Left ventricle myocardium inferior (tissue), 1 donor: ENCODE measurements around the gene TPI1. TPM values are rescaled to one million over a fixed set of nuclear protein-coding genes. Genes with fewer than 3 reads are reported as not detected.
"Not testable (repeated sequence)": the region's sequence is repeated elsewhere in the genome, so short reads cannot be mapped to it uniquely, and the experiment has no call there.

ENCODE experiments used
- DNase-seq: peaks from one replicate; pipeline ENCODE4 v3.0.0-alpha.2; 2020
- H3K27ac ChIP-seq: fragments of 200-600 bp; replicated peaks from 2 replicates; pipeline ENCODE4 v1.8.0; 2021
- H3K27me3 ChIP-seq: fragments of 200-600 bp; 2 replicates; pipeline ENCODE4 v1.8.0; 2021; ENCODE audit warnings: low read depth
- H3K36me3 ChIP-seq: fragments of 200-600 bp; 2 replicates; pipeline ENCODE4 v1.8.0; 2021
- H3K4me1 ChIP-seq: fragments of 200-600 bp; 2 replicates; pipeline ENCODE4 v1.8.0; 2021
- H3K4me3 ChIP-seq: fragments of 200-600 bp; 2 replicates; pipeline ENCODE4 v1.8.0; 2021; ENCODE audit warnings: mild to moderate bottlenecking, moderate library complexity
- H3K9me3 ChIP-seq: fragments of 200-600 bp; replicated peaks from 2 replicates; pipeline ENCODE4 v1.8.0; 2021
- intact Hi-C: fragments of 100-400 bp; cut with micrococcal nuclease; formaldehyde crosslinking; loops from one replicate; pipeline ENCODE4 v1.11.0; 2022
- total RNA-seq: library from RNA; stranded (reverse); fragmentation: NEBNext Ultra II Directional; extraction: Animal tissue kit (Norgen Biotek cat#: 25700); gene quantifications from one replicate; pipeline ENCODE4 v1.2.1, GENCODE V29; 2021
- TF ChIP-seq, protein P1 (sequence below): fragments of 200-600 bp; IDR thresholded peaks from 2 replicates; pipeline ENCODE4 v1.8.0; 2021; ENCODE audit warnings: antibody characterized with exemption, mild to moderate bottlenecking, borderline replicate concordance
- donor health status: DM: no; HTN: yes; CAD: no; lungs with severe emphysema.

TPI1 gene
- total RNA-seq, 1 donor from 2014 or later, result 753 TPM

DNA sequence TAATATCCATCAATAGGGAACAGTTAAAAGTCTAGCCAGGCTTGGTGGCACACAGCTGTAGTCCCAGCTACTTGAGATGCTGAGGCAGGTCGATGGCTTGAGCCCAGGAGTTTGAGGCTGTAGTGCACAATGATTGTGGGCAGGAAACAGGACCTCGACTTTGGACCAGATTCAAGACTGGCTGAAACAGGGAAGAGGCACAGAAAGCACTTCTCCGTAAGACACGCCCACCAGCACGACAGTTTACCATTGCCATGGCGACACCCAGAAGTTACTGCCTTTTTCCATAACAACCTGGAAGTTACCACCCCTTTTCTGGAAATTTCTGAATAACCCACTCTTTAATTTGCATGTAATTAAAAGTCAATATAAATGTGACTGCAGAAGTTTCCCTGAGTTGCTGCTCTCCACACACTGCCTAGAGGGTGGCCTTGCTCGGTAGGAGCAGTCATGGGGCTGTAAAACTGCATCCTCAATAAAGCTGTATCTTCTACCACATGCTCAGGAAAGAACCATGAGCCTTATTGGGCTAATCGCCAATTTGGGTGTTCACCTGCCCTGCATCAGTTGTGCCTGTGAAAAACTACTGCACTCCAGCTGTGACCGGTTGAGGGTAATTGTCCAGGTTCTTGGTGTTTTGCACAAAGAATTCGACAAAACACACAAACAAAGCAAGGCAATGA is 32.6 kb downstream of the TPI1 start:
- H3K4me1 ChIP-seq, result peaks cover 9% of the 10 kb centered on the region
- intact Hi-C loops, result no loop called here
- H3K36me3 ChIP-seq, result no peaks in the 10 kb centered on the region
- peak; percentile 58 for DNase-seq
- H3K27ac ChIP-seq, result no peak overlapping the region
- no peak overlapping the region for H3K4me3 ChIP-seq
- H3K9me3 ChIP-seq, result no peaks in the 10 kb centered on the region
- TF ChIP-seq, protein P1, sequence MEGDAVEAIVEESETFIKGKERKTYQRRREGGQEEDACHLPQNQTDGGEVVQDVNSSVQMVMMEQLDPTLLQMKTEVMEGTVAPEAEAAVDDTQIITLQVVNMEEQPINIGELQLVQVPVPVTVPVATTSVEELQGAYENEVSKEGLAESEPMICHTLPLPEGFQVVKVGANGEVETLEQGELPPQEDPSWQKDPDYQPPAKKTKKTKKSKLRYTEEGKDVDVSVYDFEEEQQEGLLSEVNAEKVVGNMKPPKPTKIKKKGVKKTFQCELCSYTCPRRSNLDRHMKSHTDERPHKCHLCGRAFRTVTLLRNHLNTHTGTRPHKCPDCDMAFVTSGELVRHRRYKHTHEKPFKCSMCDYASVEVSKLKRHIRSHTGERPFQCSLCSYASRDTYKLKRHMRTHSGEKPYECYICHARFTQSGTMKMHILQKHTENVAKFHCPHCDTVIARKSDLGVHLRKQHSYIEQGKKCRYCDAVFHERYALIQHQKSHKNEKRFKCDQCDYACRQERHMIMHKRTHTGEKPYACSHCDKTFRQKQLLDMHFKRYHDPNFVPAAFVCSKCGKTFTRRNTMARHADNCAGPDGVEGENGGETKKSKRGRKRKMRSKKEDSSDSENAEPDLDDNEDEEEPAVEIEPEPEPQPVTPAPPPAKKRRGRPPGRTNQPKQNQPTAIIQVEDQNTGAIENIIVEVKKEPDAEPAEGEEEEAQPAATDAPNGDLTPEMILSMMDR, result no peak
- H3K27me3 ChIP-seq, result no peaks in the 10 kb centered on the region

DNA sequence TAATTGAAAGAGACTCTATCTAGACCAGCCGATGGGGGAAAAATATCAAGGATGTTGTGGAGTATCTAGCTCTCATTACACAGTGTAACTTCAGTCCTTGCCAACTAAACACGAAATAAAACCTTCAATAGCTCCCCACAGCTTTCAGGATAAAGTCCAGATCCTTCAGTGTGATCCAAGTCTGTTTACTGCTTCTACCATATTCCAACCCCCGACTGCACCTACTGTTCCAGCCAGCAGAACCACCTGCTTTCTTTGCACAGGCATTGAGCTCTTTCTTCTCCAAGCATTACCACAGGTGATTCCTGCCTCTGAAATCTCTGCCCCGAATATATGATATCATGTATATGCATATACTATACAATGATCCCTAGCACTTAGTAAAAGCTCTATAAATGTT is 35.1 kb downstream of the TPI1 start:
- Histone ChIP-seq H3K4me1 (peaks cover 14% of the 10 kb centered on the region), H3K4me3 (no peak overlapping the region), H3K27ac (no peak overlapping the region), H3K36me3 (no peaks in the 10 kb centered on the region), H3K9me3 (no peaks in the 10 kb centered on the region), H3K27me3 (no peaks in the 10 kb centered on the region)
- intact Hi-C loops, result no loop called here
- TF ChIP-seq, protein P1, result no peak
- no peak for DNase-seq

DNA sequence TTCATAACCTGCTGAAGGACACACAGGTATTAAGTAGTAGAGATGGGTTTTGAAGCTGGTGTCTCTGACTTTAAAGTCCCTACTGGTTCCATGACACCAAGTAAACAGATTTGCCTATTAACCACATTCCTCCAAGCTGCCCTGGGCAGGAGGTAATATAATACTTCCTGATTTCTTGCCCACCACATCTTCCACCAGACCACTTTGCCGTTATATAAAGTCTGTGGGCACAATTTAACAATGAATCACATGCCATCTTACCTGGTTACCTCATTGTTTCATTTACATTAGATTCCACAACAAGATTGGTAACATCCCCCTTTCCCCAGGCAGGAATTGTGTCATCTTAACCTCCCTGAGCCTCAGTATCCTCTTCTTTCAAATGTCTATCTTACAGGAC is 36.4 kb downstream of the TPI1 start:
- Histone ChIP-seq H3K9me3 (no peaks in the 10 kb centered on the region), H3K27ac (no peak overlapping the region), H3K36me3 (no peaks in the 10 kb centered on the region), H3K4me1 (peaks cover 14% of the 10 kb centered on the region), H3K27me3 (no peaks in the 10 kb centered on the region), H3K4me3 (no peak overlapping the region)
- intact Hi-C loops, result no loop called here
- TF ChIP-seq, protein P1, result no peak
- DNase-seq, result no peak

DNA sequence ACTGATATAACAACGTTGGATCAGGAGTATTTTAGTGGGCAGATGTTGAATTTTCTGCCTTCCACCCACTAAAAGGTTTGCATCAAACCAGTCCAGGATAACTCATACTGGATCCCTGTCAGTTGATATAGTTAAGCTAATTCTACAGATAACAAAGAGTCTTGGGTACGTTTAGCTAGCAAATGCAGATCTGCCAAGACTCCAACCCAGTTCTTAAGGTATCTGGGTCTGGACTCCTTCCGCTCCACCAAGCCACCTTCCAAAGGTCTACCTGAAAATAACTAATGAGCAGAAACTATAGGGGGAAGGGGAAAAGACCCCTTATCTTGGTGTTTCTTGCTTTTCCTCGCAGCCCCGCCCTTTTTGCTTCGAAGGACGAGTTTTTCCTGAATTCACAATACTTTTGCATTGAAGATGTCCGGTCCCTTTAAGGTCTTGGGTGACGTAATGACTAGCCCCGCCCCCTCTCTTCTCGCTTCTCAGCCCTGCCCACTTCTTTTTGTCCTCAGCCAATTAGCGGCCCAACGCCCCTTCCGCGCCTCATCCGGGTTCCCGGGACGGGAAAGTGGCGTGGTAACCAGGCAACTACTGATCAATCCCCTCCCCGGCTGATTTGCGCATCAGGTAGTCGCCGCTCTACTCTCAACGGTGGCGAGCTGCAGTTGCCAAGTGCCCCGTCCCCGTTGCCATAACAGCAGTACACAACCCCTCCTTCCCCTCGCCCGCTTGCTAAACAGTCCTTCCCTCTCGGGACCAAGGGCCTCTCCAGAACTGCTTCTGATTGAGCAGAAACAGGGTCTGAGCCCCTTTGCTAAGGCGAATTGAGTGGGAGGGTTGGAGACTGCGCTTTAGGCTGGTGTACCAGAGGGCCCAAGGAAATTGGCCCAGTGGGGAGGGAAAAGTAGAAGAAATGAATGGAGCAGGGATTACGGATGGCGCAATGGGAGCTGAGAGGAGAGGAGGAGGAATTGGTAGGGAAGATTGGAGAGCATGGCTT is 37.2 kb downstream of the TPI1 start, which contains the start of gene LRRC23:
LRRC23 (plus strand) TSS at position 543 of the 997 bp plus-strand sequence. CDS start 812 bp downstream, outside the sequence.
- peak; percentile 96 for DNase-seq
- Histone ChIP-seq H3K4me3 (peak within 1 kb of the TSS; percentile 74), H3K27ac (peak within 1 kb of the TSS; percentile 77), H3K36me3 (no peaks in the 10 kb centered on the region), H3K9me3 (no peaks in the 10 kb centered on the region), H3K27me3 (no peaks in the 10 kb centered on the region), H3K4me1 (peaks cover 14% of the 10 kb centered on the region)
- TF ChIP-seq, protein P1, result no peak
- intact Hi-C loops, result no loop called here

DNA sequence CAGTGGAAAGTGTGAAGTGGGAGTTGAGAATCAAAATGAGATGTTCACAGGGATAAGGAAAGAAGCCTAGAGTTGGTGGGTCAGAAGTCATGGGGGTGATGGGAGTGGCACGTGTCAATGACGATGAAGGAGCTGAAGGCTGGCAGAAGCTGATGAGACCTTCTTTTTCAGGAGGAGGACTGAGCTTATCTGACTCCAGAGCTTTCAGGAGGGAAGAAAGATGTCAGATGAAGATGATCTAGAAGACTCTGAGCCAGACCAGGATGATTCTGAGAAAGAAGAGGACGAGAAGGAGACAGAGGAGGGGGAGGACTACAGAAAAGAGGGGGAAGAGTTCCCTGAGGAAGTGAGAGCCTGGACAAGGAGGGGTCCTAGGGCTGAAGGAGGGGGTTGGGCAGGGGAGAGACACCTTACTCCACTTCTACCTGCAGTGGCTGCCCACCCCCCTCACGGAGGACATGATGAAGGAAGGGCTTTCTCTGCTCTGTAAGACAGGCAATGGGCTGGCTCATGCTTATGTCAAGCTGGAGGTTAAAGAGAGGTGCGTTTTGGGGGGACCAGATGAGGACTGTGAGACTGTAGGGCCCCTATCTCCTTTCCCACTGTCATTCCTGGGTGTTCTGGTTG is 38.2 kb downstream of the TPI1 start:
- peak overlapping the region; percentile 77 for H3K27ac ChIP-seq
- intact Hi-C loops, result no loop called here

DNA sequence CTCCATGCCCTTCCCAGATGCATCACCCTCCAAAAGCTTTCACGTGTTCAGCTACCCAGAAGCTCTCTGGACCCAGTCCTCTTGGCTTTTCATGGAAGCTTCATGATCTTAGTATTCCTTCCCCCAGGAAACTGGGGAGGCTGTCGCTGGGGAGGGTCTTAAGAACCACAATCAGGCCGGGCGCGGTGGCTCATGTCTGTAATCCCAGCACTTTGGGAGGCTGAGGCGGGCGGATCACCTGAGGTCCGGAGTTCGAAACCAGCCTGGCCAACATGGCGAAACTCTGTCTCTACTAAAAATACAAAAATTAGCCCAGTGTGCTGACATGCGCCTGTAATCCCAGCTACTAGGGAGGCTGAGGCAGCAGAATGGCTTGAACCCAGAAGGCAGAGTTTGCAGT is 40.8 kb downstream of the TPI1 start:
- H3K27me3 ChIP-seq, H3K27ac ChIP-seq, H3K9me3 ChIP-seq, H3K4me3 ChIP-seq, intact Hi-C loops, H3K36me3 ChIP-seq, DNase-seq: not testable (repeated sequence)
- H3K4me1 ChIP-seq, result peaks cover 14% of the 10 kb centered on the region

More for the DNA sequence above, 38.2 kb downstream of the TPI1 start:
- H3K4me3 ChIP-seq, result peak overlapping the region; percentile 74
- H3K36me3 ChIP-seq, result no peaks in the 10 kb centered on the region
- H3K27me3 ChIP-seq, result no peaks in the 10 kb centered on the region
- DNase-seq, result no peak
- TF ChIP-seq, protein P1, result no peak
- no peaks in the 10 kb centered on the region for H3K9me3 ChIP-seq
- peaks cover 14% of the 10 kb centered on the region for H3K4me1 ChIP-seq
